ENCODE data around the gene TLE2. TPM values are rescaled to one million over a fixed set of nuclear protein-coding genes. Genes with fewer than 3 reads are reported as not detected.
A peak's percentile ranks its signal among the peaks of the same experiment; 100 is the strongest.

Gene TLE2
- total RNA-seq, 1 experiment from 2014 or later: 3.1 TPM

DNA sequence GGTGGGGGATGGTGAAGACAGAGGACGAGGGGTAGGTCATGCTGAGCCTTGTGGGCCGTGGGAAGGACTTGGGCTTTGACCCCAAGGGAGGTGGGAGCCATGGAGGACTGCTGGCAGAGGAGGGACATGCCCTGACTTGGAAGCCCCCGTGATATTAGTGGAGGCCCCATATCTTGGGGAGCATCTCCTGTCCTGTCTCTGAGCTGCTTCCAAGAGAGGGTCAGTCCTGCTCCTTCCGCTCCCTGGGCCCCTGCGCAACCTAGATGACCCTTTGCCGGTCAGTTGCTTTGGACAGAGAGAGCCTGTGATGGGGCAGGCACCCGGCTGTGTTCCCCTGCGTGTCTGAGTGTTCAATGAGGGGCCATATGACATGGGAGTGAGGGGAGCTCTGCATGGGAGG, 46.5 kb downstream of the TLE2 start:
- H3K4me2 ChIP-seq (ENCODE audit: insufficient read depth, insufficient read length, low read length): no peak overlapping the region
- H4K5ac ChIP-seq (ENCODE audit: insufficient read length, low read depth, low read length): no peak overlapping the region
- no peak overlapping the region for H3K9ac ChIP-seq (ENCODE audit: extremely low read depth, insufficient read length, low read length)
- H2AFZ ChIP-seq (ENCODE audit: low read length): no peak overlapping the region
- no peak overlapping the region for H4K8ac ChIP-seq (replicated peaks; ENCODE audit: insufficient read length, low read depth, low read length)
- no peak overlapping the region for H4K91ac ChIP-seq (ENCODE audit: insufficient read length, low read depth, low read length)
- WGBS (ENCODE audit: extremely low coverage, insufficient read length, low lambda C conversion rate): no CpG with 5 or more reads among the region's 8 CpGs
- H4K20me1 ChIP-seq (ENCODE audit: control insufficient read depth, insufficient read depth, insufficient read length): no peaks in the 10 kb centered on the region
- 0 out of 5 replicates have a peak overlapping the region, but pooled peaks of 1 of the 2 experiments have one; percentile 17 for H3K4me3 Mint-ChIP-seq
- H3K4me1 ChIP-seq (ENCODE audit: insufficient read depth, low read length): peaks cover 5% of the 10 kb centered on the region; the same call in 1 of the 2 replicates
- no peak overlapping the region for H2BK20ac ChIP-seq (ENCODE audit: low read depth, low read length, poor library complexity, severe bottlenecking)
- no peak overlapping the region for H3K14ac ChIP-seq (ENCODE audit: insufficient read depth, low read length)
- H3K23me2 ChIP-seq (ENCODE audit: insufficient read length, low read depth, low read length, poor library complexity, severe bottlenecking): no peaks in the 10 kb centered on the region
- H3K4ac ChIP-seq (ENCODE audit: low read depth, low read length): no peak overlapping the region
- H2BK120ac ChIP-seq (ENCODE audit: low read depth, low read length, poor library complexity, severe bottlenecking): no peak overlapping the region
- no peak overlapping the region for H2AK5ac ChIP-seq (ENCODE audit: insufficient read length, low read length)
- no peak overlapping the region for H2BK15ac ChIP-seq (ENCODE audit: low read depth, low read length)
- no peaks in the 10 kb centered on the region for H3K27me3 ChIP-seq (ENCODE audit: insufficient read depth, low read length)
- peaks cover 95% of the 10 kb centered on the region for H3K27me3 Mint-ChIP-seq (ENCODE audit: low read depth)
- no peaks in the 10 kb centered on the region for H3K9me3 ChIP-seq (ENCODE audit: control insufficient read depth, low read depth, low read length)
- H3K18ac ChIP-seq (ENCODE audit: insufficient read length, low read depth, low read length): no peak overlapping the region
- H3K79me2 ChIP-seq (ENCODE audit: insufficient read depth, low read length): no peaks in the 10 kb centered on the region
- no peak overlapping the region for H3K56ac ChIP-seq (ENCODE audit: insufficient read length, low read depth, low read length)
- no peak overlapping the region for H3T11ph ChIP-seq (ENCODE audit: low read length)
- H3K36me3 Mint-ChIP-seq (ENCODE audit: insufficient read depth in 1 of 3, low read depth in 3 of 3): no peaks in the 10 kb centered on the region
- TF ChIP-seq, protein P1, sequence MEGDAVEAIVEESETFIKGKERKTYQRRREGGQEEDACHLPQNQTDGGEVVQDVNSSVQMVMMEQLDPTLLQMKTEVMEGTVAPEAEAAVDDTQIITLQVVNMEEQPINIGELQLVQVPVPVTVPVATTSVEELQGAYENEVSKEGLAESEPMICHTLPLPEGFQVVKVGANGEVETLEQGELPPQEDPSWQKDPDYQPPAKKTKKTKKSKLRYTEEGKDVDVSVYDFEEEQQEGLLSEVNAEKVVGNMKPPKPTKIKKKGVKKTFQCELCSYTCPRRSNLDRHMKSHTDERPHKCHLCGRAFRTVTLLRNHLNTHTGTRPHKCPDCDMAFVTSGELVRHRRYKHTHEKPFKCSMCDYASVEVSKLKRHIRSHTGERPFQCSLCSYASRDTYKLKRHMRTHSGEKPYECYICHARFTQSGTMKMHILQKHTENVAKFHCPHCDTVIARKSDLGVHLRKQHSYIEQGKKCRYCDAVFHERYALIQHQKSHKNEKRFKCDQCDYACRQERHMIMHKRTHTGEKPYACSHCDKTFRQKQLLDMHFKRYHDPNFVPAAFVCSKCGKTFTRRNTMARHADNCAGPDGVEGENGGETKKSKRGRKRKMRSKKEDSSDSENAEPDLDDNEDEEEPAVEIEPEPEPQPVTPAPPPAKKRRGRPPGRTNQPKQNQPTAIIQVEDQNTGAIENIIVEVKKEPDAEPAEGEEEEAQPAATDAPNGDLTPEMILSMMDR (conservative IDR thresholded peaks at IDR 0.05): no peak
- no peak overlapping the region for H2BK12ac ChIP-seq (ENCODE audit: insufficient read length, low read depth, low read length)
- peaks cover 0 to 4% of the 10 kb centered on the region in 2 experiments; a peak in 1 of 5 replicates for H3K9me3 Mint-ChIP-seq
- no peak overlapping the region for H2BK5ac ChIP-seq (ENCODE audit: insufficient read length, low read length)
- H3K23ac ChIP-seq (ENCODE audit: insufficient read length, low read depth, low read length): no peak overlapping the region
- H3K79me1 ChIP-seq (ENCODE audit: insufficient read depth, low read depth, low read length, poor library complexity, severe bottlenecking): no peaks in the 10 kb centered on the region
- no peak for DNase-seq
- no peak overlapping the region for H3K27ac Mint-ChIP-seq
- H3K4me1 Mint-ChIP-seq: peaks cover 30 to 54% of the 10 kb centered on the region in 2 experiments
- H3K27ac ChIP-seq (ENCODE audit: insufficient read length, low read depth, low read length): no peak overlapping the region

Measured in H9 (cell line).